CD14-positive monocyte (primary cell): ENCODE results near the gene TTLL11. TPM values are rescaled to one million over a fixed set of nuclear protein-coding genes. Genes with fewer than 3 reads are reported as not detected.

Source experiments
- DNase-seq, 3 donors: peaks; one replicate each; pipeline ENCODE4 v3.0.0-alpha.2; 2011 to 2022
- H2AFZ ChIP-seq: 2 replicates; pipeline ENCODE4 v1.6.0; 2012; ENCODE audit warnings: mild to moderate bottlenecking, low read depth, low read length, inconsistent platforms; ENCODE audit not compliant: insufficient read depth, poor library complexity, severe bottlenecking
- H3K27ac ChIP-seq, 2 donors: 1 replicate in 1 of 2; 2 replicates in 1 of 2; pipeline ENCODE4 v1.5.1; 2012 to 2013; ENCODE audit warnings: low read length in 2 of 2, control low read depth in 1 of 2, inconsistent platforms in 1 of 2, low read depth in 1 of 2, mild to moderate bottlenecking in 1 of 2
- H3K27me3 ChIP-seq, 2 donors: one replicate each; pipeline versions ENCODE4 v1.6.0 to v1.6.1; 2011 to 2013; ENCODE audit warnings: low read length in 2 of 2; ENCODE audit not compliant: control insufficient read depth in 2 of 2, insufficient read depth in 2 of 2
- H3K36me3 ChIP-seq, 2 donors: replicated peaks in 1 of 2; 1 replicate in 1 of 2; 2 replicates in 1 of 2; pipeline versions ENCODE4 v1.5.1 to v1.6.1; 2012 to 2013; ENCODE audit warnings: low read length in 2 of 2, control low read depth in 1 of 2, inconsistent platforms in 1 of 2, mild to moderate bottlenecking in 1 of 2; ENCODE audit not compliant: insufficient read depth in 2 of 2, control insufficient read depth in 1 of 2
- H3K4me1 ChIP-seq, 2 donors: 1 replicate in 1 of 2; 2 replicates in 1 of 2; pipeline versions ENCODE4 v1.5.1 to v1.6.1; 2012 to 2013; ENCODE audit warnings: low read length in 2 of 2, control low read depth in 1 of 2, inconsistent platforms in 1 of 2, mild to moderate bottlenecking in 1 of 2, moderate library complexity in 1 of 2; ENCODE audit not compliant: insufficient read depth in 2 of 2, control insufficient read depth in 1 of 2
- H3K4me2 ChIP-seq: replicated peaks from 2 replicates; pipeline ENCODE3; 2012; ENCODE audit warnings: low read length, moderate library complexity, mild to moderate bottlenecking; ENCODE audit not compliant: poor library complexity, severe bottlenecking; ENCODE audit errors: extremely low read depth
- H3K4me3 ChIP-seq, 3 experiments: fragments of 200-600 bp in 1 of 3; sonication (generic) in 1 of 3; replicated peaks in 1 of 3; 1 replicate in 2 of 3; 2 replicates in 1 of 3; pipeline ENCODE4 v1.5.1; 2011 to 2013; ENCODE audit warnings: low read length in 3 of 3, mild to moderate bottlenecking in 3 of 3, control low read depth in 2 of 3, low read depth in 2 of 3, inconsistent platforms in 1 of 3, moderate library complexity in 1 of 3
- H3K79me2 ChIP-seq: 2 replicates; pipeline ENCODE4 v1.6.0; 2012; ENCODE audit warnings: mild to moderate bottlenecking, control low read depth, inconsistent platforms, low read length, moderate library complexity; ENCODE audit not compliant: insufficient read depth
- H3K9ac ChIP-seq: 2 replicates; pipeline ENCODE4 v1.6.0; 2017; ENCODE audit warnings: low read length, mild to moderate bottlenecking; ENCODE audit not compliant: insufficient read depth, poor library complexity, severe bottlenecking
- H3K9me3 ChIP-seq, 2 donors: replicated peaks in 1 of 2; 1 replicate in 1 of 2; 2 replicates in 1 of 2; pipeline versions ENCODE4 v1.5.1 to v1.6.1; 2012 to 2013; ENCODE audit warnings: low read length in 2 of 2, control low read depth in 1 of 2; ENCODE audit not compliant: control insufficient read depth in 1 of 2, insufficient read depth in 1 of 2
- H4K20me1 ChIP-seq: 2 replicates; pipeline ENCODE4 v1.6.0; 2012; ENCODE audit warnings: mild to moderate bottlenecking, low read length, control low read depth, moderate library complexity; ENCODE audit not compliant: insufficient read depth
- H3K27ac Mint-ChIP-seq, 7 donors: one replicate each; pipeline ENCODE4 v1.8.0; 2020; ENCODE audit warnings: mild to moderate bottlenecking in 7 of 7, mixed read lengths in 7 of 7, moderate library complexity in 6 of 7, inconsistent platforms in 2 of 7
- H3K27me3 Mint-ChIP-seq, 3 donors: one replicate each; pipeline ENCODE4 v1.8.0; 2021 to 2022; ENCODE audit warnings: low read depth in 3 of 3, mild to moderate bottlenecking in 3 of 3, mixed read lengths in 3 of 3, moderate library complexity in 3 of 3, inconsistent platforms in 1 of 3
- H3K36me3 Mint-ChIP-seq, 2 donors: one replicate each; pipeline ENCODE4 v1.8.0; 2020; ENCODE audit warnings: mixed read lengths in 2 of 2, inconsistent platforms in 1 of 2, mild to moderate bottlenecking in 1 of 2
- H3K4me1 Mint-ChIP-seq: one replicate; pipeline ENCODE4 v1.8.0; 2020; ENCODE audit warnings: mild to moderate bottlenecking, mixed read lengths
- H3K4me3 Mint-ChIP-seq, 2 donors: one replicate each; pipeline ENCODE4 v1.8.0; 2020; ENCODE audit warnings: mild to moderate bottlenecking in 2 of 2, mixed read lengths in 2 of 2, moderate library complexity in 1 of 2
- H3K9me3 Mint-ChIP-seq, 7 donors: one replicate each; pipeline ENCODE4 v1.8.0; 2020 to 2022; ENCODE audit warnings: mixed read lengths in 7 of 7, mild to moderate bottlenecking in 6 of 7, moderate library complexity in 6 of 7, inconsistent platforms in 2 of 7
- WGBS: methylation state at CpG from one replicate; pipeline ENCODE4 v1.1.5; 2013; ENCODE audit warnings: missing lambda C conversion rate; ENCODE audit not compliant: insufficient coverage; 5-methylcytosine and 5-hydroxymethylcytosine counted together
- intact Hi-C, 2 donors: fragments of 100-400 bp; cut with micrococcal nuclease; formaldehyde crosslinking; loops; one replicate each; pipeline versions ENCODE4 v1.15.0 to v1.15.1; 2023
- polyA plus RNA-seq, 3 donors: library from polyadenylated mRNA; depleted of rRNA in 1 of 3; unstranded in 2 of 3; stranded (reverse) in 1 of 3; fragments of 300-500 nt in 2 of 3; fragments of >200 nt in 1 of 3; fragmentation: Illumina TruSeq in 2 of 3; gene quantifications; 1 replicate in 2 of 3; 2 replicates in 1 of 3; pipeline ENCODE4 v1.2.3, GENCODE V29; 2012 to 2021
- TF ChIP-seq, protein P1 (sequence below): fragments of 200-600 bp; IDR thresholded peaks from one replicate; pipeline ENCODE4 v1.8.0; 2022; ENCODE audit warnings: antibody characterized with exemption, mild to moderate bottlenecking

The TTLL11 gene
- polyA plus RNA-seq, 3 donors, result 2.9 to 3.5 (median 3.1) TPM

DNA sequence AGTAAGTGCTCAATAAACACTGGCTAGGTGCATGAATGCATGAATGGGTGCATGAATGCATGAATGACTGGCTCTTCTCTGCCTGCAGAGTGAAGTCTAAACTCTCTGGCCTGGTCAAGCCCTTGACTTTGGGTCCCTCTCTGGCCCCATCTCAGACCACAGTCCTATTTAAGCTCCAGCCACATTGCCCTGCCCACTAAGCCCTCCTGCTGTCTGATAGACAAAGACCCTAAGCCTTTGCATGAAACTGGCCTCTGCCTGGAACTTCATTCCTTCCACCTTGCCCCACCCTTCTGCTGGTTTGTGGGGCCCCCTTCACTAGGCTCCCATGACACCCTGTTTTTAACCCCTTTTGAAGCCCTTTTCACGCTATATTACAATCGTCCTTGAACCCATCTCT is 202.4 kb downstream of the TTLL11 start:
- TF ChIP-seq, protein P1, sequence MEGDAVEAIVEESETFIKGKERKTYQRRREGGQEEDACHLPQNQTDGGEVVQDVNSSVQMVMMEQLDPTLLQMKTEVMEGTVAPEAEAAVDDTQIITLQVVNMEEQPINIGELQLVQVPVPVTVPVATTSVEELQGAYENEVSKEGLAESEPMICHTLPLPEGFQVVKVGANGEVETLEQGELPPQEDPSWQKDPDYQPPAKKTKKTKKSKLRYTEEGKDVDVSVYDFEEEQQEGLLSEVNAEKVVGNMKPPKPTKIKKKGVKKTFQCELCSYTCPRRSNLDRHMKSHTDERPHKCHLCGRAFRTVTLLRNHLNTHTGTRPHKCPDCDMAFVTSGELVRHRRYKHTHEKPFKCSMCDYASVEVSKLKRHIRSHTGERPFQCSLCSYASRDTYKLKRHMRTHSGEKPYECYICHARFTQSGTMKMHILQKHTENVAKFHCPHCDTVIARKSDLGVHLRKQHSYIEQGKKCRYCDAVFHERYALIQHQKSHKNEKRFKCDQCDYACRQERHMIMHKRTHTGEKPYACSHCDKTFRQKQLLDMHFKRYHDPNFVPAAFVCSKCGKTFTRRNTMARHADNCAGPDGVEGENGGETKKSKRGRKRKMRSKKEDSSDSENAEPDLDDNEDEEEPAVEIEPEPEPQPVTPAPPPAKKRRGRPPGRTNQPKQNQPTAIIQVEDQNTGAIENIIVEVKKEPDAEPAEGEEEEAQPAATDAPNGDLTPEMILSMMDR, result no peak
- Histone ChIP-seq H3K79me2 (no peaks in the 10 kb centered on the region), H3K27ac (no peak overlapping the region), H2AFZ (no peak overlapping the region), H4K20me1 (no peaks in the 10 kb centered on the region), H3K27me3 (no peaks in the 10 kb centered on the region), H3K36me3 (no peaks in the 10 kb centered on the region), H3K4me3 (no peak overlapping the region), H3K9ac (no peak overlapping the region), H3K4me1 (no peaks in the 10 kb centered on the region), H3K9me3 (no peaks in the 10 kb centered on the region), H3K4me2 (no peak overlapping the region)
- H3K9me3 Mint-ChIP-seq, result peaks cover 0 to 3% (median 0%) of the 10 kb centered on the region in 7 donors
- no peaks in the 10 kb centered on the region for H3K36me3 Mint-ChIP-seq
- H3K27ac Mint-ChIP-seq, result no peak overlapping the region
- intact Hi-C loops, result no loop called here
- H3K27me3 Mint-ChIP-seq, result peaks cover 0 to 6% (median 2%) of the 10 kb centered on the region in 3 donors
- DNase-seq, result no peak
- WGBS, result 83% methylated on average over 2 of the region's 2 CpGs
- H3K4me3 Mint-ChIP-seq, result no peak overlapping the region
- H3K4me1 Mint-ChIP-seq, result no peaks in the 10 kb centered on the region

DNA sequence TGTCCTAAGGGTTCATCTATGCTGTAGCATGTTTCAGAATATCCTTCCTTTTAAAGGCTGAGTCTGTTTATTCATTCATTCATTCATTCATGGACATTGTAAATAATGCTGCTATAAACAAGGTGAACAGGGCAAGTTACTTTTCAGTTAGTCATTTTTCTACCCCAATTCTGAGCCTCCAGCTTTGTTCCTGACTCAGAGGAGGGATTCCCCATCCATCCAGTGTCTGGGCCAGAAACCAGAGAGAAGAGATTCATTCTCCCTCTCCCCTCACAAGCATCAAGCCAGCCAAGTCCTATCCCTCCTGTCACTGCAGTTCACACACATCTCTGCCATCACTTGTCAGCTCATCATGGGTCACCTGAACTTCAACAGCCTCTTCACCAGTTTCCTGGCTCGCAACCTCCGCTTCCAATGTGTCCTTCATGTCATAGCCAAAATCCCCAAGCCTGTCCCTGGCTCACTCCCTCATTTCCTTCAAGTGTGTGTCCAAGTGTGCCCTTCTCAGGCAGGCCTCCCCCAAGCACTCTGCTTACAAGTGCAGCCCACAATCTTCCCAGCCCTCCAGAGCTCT is 203.0 kb downstream of the TTLL11 start:
- TF ChIP-seq, protein P1, result no peak
- WGBS, result 100% methylated on average over 2 of the region's 2 CpGs
- H4K20me1 ChIP-seq, result no peaks in the 10 kb centered on the region
- no peaks in the 10 kb centered on the region for H3K79me2 ChIP-seq
- H3K27ac ChIP-seq, result no peak overlapping the region
- peaks cover 0 to 8% (median 2%) of the 10 kb centered on the region in 3 donors for H3K27me3 Mint-ChIP-seq
- H3K4me3 ChIP-seq, result no peak overlapping the region
- no peaks in the 10 kb centered on the region for H3K27me3 ChIP-seq
- intact Hi-C loops, result no loop called here
- no peaks in the 10 kb centered on the region for H3K36me3 Mint-ChIP-seq
- no peak overlapping the region for H2AFZ ChIP-seq
- no peak for DNase-seq
- no peak overlapping the region for H3K4me3 Mint-ChIP-seq
- H3K9me3 Mint-ChIP-seq, result peaks cover 0 to 3% (median 0%) of the 10 kb centered on the region in 7 donors
- no peaks in the 10 kb centered on the region for H3K9me3 ChIP-seq
- no peaks in the 10 kb centered on the region for H3K36me3 ChIP-seq
- no peaks in the 10 kb centered on the region for H3K4me1 ChIP-seq
- no peaks in the 10 kb centered on the region for H3K4me1 Mint-ChIP-seq
- no peak overlapping the region for H3K4me2 ChIP-seq
- H3K9ac ChIP-seq, result no peak overlapping the region
- H3K27ac Mint-ChIP-seq, result no peak overlapping the region
